NCI-H2171 treated with DMSO at 0.1 percent for 48 hours (cell line): Measurements from ENCODE around the gene SLC13A3.
A peak's percentile ranks its signal among the peaks of the same experiment; 100 is the strongest.

Experiments used
- DNase-seq: peaks from one replicate; lab custom pipeline; 2025; lab: John Stamatoyannopoulos, UW

SLC13A3 gene, protein sequence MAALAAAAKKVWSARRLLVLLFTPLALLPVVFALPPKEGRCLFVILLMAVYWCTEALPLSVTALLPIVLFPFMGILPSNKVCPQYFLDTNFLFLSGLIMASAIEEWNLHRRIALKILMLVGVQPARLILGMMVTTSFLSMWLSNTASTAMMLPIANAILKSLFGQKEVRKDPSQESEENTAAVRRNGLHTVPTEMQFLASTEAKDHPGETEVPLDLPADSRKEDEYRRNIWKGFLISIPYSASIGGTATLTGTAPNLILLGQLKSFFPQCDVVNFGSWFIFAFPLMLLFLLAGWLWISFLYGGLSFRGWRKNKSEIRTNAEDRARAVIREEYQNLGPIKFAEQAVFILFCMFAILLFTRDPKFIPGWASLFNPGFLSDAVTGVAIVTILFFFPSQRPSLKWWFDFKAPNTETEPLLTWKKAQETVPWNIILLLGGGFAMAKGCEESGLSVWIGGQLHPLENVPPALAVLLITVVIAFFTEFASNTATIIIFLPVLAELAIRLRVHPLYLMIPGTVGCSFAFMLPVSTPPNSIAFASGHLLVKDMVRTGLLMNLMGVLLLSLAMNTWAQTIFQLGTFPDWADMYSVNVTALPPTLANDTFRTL

DNA sequence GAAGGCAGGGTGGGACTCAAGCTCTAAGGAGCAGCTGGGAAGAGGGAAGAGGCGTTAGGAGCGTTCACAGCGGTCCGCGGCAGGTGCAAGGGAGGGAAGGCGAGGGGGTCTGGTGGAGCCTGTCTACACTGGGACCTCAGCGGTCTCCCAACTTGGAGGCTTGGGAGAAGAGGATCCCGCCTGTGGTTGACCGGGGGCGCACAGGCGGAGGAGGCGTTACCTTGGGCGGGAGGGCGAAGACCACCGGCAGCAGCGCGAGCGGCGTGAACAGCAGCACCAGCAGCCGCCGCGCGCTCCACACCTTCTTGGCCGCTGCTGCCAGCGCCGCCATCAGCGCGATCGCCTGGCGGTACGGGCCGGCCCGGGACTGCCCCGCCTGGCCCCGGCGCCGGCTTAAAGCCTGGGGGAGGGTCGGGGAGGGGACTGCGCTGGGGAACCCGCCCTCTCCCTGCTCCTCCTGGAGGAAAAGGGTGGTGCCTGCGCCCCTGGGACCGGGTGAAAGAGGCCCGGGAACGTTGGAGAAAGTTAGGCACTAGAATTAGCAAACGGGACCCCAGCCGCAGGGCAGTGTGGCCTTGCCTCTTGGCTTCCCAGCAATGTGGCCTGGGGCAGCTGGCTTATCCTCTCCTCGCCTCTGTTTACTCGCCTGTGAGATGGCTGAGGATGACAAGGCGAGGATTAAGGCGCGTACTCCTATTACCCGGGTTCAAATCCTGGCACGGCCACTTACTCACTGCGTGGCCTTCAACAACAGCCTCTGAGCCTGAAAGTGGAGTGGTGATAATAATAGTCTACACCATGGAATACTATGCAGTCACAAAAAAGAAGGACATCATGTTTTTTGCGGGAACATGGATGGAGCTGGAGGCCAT lies at the start of gene SLC13A3:
Gene SLC13A3 (minus strand): TSS at position 369 of the 872 bp plus-strand sequence. CDS start 38 bp downstream, at position 331.
- peak; percentile 49 for DNase-seq

DNA sequence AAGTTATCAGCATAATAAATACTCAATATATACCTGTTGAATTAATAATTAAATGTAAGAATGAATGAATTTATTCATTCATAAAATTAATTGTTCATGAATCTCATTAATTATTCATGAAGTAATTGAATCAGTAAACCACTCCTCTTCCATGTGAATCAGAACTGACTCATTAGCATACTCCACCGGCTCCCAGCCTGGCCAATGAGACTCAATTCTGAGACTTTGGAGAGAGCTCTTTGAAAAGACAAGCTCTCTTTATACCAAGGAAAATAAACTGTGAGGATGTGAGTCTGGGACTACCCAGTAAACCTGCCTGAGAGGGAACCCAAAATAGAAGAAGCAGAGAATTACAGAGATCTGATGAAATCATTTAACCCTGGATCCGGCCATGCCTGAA lies 49.8 kb upstream of the SLC13A3 start:
- no peak for DNase-seq

DNA sequence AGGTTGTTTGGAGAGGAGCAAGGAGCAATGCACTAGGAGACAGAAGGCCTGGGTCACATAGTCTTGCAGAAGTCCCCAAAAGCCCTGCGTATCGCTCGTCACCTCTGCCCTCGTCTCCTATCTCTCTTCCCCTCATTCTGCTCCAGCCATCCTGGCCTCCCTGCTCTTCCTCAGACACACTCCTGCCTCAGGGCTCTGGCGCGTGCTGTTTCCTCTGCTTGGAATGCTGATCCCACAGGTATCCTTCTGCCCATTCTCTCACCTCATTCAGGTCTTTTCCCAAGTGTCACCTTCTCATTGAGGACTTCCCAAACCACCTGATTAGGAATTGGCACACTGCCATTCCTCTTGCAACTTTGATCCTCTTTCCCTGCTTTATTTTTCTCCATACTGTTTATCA lies 49.2 kb upstream of the SLC13A3 start:
- DNase-seq, result peak; percentile 27

DNA sequence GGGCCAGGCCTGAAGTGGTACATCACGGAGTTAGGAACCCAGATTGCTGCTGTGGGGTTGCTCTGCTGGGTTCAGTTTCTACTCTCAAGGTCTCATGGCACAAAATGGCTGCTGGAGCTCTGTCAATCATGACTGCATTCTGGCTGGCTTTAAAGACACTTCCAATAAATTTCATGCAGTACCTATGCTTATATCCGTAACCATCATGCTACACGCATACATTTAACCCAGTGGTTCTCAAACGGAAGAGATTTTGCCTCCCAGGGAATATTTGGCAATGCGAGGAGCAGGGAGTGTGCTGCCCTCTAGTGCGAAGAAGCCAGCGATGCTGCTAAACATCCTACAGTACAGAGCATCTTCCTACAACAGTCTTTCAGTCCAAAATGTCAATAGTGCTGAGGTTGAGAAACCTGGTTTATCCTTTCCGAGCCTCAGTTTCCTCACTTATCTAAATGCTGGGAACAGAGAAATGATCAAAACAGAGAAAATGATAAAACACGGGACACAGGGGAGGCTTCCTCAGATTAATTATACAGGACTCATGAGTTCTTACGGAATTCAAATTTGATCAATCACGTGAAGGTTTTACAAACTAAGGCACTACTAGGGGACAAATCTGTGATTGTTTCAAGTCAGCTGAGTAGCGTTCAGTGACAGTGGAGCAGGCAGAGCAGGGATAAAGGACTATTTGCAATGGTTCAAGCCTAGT lies 48.5 kb upstream of the SLC13A3 start:
- no peak for DNase-seq

DNA sequence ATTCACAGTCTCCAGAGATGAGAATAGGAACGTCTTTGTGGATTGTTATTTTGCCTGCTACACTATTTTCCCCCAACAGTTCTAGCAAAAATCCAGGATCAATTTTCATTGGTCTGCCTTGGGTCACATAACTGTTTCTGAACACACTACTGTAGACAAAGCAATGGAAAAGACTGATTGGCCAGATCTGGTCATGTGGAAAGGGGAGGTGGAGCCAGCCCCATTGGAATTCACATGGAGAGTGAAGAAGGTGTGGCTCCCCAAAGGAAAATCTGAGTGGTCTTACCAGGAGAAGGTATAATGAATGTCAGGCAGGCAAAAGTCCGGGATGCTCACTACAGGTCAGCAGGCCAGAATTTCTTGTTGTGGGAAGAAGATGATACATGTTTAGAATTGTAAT lies 47.5 kb upstream of the SLC13A3 start:
- no peak for DNase-seq

DNA sequence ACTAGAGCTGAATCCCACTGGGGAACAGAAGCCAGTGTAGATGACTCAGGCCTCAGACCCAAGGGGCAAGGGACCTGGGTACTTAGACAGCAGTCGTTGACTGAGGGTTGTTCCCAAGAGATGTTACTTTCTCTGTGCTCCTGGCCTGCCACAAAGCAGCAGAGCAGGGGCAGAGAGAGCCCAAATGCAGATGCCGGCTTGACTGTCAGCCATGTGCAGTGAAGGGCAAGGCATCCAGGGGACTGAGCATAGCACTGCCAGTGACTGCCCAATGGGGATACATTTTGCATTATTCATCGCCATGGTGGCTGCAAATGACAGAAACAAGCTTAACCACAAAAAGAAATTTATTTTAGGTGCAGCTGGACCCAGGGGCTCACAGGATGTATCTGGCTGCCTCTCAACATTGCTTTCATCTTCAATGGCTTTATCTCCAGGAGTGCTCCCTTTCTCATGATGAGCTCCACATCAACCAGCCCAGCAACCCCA lies 45.6 kb upstream of the SLC13A3 start:
- no peak for DNase-seq

DNA sequence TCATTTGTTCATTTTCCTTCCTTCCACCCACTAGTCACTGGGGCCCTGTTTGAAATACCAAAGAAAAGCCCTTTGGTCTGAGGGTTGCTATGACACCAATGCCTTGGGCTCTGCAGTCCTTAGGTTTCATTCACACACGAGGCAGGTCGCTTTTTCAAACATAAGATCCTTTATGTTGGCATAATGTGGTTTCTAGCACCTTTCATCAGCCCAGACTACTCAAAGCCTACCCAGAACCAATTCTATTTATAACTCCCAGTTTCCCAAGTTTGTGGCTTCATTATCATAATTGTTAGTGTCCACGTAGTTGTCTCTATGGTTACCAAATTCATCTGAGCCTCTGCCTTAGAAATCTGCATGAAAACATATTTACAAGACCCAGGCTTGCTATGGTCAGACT lies 44.6 kb upstream of the SLC13A3 start:
- DNase-seq, result no peak

DNA sequence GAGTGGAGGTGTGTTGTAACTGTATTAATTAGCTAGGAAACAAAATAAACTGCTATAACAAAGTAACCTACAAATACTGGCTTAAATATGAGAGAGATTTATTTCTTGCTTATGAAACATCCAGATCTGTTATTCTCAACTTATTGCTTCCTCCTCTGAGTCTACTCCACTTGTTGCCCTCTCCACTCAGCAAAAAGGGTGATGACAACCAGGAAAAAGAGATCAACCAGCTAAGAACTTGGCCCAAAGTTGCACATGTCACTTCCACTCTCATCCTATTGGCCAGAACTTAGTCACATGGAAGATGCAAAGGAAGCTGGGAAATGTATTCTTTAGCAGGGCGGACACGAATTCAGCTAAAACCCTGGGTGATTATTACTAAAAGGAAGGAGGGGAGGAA lies 43.2 kb upstream of the SLC13A3 start:
- DNase-seq, result peak; percentile 49

DNA sequence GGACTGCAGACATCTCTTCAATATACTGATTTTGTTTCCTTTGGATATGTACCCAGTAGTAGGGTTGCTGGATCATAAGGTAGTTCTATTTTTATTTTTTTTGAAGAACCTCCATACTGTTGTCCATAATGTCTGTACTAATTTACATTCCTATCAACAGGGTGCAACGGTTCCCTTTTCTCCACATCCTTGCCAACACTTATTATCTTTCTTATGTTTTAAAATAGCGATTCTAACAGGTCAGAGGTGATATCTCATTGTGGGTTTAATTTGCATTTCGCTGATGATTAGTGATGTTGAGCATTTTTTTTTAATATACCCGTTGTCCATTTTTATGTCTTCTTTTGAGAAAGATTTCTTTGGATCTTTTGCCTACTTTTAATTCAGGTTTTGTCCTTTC lies 39.9 kb upstream of the SLC13A3 start:
- no peak for DNase-seq

DNA sequence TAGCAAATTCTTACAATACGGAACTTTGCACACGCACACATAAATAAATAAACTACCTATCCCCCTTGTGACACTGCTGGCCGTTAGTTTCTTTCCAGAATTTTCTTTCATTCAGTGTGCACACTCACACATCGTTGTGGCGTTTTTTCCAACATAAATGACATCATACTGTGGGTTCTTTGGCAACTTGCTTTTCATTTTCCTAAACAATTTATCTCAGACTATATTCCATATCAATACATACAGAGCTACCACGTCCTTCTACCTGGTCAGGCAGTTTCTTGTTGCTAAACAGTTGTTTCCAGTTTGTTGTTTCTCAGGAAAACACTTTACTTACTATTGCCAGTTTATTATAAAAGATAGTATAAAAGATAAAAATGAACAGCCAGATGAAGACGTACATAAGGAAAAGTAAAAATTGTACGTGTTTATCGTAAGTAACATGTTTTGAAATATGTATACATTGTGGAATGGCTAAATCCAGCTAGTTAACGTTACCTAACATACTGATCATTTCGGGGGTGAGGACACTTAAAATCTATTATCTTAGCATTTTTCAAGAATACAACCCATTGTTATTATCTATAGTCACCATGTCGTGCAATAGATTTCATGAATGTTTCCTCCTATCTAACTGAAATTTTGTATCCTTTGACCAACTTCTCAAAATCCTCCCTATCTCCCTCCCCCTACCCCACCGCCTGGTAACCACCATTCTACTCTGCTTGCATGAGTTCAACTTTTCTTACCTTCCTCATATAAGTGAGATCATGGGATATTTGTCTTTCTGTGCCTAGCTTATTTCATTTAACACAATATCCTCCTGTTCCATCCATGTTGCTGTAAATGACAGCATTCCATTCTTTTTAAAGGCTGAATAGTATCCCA lies 39.2 kb upstream of the SLC13A3 start:
- DNase-seq, result no peak

DNA sequence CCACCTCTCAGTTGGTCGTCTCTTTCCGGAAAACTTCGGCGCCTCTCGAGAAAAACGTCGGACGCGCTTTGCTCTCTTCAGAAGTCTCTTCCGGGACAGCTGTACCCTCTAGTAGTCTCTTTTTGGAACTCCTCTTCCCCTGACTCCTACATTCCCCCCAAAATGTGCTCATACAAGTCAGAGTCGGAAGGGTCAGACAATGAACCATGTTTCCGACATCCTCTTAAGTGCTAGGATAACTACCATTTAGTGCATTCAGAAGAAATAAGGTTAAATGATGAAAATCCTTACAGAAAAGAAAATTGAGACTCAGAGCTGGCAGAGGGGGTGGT lies 38.5 kb upstream of the SLC13A3 start:
- DNase-seq, result no peak

DNA sequence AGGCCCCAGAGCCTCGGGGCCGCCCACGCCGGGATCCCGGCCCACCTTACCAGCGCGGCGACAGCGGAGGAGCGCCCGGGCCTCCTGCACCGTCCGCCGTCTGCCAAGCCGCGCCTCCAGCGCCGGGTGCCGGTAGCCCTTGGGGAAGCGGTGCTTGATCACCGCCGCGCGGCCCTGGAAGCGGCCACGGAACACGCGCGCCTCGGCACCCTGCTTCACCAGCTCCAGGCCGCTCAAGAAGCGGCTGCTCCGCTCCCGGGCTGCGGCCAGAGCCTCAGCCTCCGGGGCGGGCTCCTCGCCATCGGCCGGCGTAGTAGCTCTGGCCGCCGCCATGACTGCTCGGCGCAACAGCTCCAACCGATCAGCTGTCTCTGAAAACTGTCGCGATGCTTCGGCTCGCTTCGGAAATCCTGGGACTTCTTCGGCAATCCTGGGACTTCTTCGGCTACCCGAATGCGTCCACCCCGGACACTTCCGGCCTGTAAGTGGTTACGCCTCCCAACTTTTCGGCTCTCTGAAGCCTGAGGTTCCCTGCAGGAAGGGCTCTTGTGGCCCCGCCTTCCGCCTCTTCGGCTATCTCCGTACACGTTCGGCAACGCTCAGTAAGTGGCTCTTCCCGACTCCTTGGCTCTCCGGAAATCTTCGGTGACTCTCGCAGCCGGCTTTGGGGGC lies 38.0 kb upstream of the SLC13A3 start, which contains the start of gene TP53RK:
Gene TP53RK (minus strand): TSS at position 363 of the 672 bp plus-strand sequence. CDS start 30 bp downstream, at position 333.
- peak; percentile 100 for DNase-seq

DNA sequence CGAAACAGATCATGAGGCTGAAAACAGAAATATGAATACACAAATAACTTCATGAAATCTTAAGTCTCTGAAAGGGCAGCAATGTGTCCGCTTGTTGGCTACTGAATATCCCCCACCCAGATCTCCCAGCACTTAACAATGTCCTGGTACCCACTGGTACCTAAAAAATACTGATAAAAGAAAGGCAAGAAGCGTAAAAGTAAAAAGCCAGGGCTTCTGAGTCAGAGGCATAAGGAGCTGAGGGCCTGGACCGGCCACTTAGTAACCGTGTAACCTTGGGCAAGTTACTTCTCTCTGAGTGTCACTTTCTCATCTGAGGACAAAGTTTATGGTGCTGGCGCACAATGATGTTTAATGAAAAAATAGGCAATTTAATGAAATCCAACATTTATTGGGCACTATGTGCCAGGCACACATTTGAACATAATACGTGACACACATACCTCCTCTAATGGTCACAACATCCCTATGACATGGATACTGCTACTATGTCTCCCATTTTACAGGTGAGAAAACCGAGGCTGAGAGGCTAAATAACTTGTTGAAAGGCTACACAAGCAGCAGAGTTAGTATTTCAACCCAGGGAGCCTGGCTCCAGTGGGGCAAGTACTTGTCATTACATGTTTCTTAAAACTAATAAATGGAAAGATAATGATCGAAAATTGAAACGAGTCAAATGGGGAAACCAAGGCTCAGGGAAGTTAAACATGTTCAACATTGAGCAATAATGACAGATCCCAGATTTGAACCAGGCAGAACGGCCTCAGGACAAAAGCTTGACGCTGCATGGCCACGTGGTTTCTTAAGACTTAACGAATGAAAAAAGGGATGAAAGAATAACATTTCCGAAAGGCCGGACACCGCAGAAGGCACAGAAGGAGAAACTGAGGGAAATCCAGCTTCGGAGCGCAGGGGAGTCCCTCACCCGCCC lies 37.2 kb upstream of the SLC13A3 start:
- DNase-seq, result peak; percentile 49

DNA sequence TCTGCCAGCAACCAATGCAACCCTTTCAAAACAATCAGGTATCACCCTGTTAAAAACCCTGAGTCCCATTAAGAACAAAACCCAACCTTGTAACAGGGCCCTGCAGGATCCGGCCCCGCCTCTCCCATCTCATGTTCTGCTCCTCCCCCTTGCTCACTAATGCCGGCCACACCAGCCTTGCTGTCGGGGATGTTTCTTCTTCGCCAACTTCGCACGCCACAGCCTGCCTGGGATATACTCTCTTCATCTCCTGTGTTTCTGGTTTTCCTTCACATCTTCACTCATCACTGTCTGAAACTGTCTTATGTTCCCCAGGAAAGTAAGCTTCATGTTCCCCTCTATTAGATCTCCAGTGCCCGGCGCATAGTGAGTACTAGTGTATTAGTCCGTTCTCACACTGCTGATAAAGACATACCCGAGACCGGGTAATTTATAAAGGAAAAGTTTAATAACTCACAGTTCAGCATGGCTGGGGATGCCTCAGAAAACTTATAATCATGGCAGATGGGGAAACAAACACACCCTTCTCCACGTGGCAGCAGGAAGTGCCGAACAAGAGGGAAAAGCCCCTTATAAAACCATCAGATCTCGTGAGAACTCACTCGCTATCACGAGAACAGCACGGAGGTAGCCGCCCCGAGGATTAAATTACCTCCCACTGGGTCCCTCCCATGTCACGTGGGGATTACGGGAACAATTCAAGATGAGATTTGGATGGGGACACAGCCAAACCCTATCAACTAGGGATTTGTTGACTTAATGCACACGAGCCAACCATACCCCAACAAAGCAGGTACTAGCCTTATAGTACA lies 32.9 kb upstream of the SLC13A3 start:
- peak; percentile 17 for DNase-seq

DNA sequence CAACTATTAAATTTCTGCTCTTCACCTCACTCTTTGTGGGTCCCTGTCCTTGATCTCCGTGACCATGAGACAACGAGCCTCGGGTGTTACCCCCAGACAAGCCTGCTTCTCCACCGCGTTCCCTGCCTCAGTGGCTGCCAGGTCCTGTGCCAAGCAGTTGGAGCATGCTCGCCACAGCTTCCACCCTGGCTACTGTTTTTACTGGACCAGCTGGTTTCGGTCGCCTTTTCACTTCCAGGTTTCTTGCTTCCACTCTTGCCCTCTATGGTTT lies 32.3 kb upstream of the SLC13A3 start:
- no peak for DNase-seq

DNA sequence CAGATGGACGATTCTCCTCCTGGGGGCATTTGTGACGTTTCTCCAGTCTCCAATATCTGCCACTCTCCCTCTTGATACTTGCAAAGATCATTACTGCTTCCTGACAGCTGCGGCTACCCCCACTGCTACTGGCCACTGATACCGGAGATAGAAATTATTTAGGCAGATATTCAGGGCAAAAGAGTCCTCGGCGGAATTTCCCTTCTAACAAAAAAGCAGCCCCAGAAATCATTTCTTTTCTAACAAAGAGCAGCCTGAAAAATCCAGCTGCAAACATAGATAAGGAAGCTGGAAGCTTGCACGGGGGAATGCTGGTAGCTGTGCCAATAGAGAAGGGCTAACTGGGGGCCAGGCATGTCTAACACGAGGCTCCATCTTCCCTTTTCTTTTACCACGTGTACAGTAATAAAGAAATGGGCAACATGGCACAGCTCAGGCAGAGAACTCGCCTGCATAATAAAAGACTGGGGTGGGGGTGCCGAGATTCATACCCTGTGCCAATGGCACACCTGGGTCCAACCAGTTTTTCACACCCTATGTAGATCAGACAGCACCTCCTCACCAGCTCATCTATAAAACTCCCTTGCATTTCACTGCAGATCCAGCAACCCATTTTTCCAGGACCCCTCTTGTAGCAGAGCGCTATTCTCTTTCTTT lies 31.9 kb upstream of the SLC13A3 start:
- DNase-seq, result no peak

DNA sequence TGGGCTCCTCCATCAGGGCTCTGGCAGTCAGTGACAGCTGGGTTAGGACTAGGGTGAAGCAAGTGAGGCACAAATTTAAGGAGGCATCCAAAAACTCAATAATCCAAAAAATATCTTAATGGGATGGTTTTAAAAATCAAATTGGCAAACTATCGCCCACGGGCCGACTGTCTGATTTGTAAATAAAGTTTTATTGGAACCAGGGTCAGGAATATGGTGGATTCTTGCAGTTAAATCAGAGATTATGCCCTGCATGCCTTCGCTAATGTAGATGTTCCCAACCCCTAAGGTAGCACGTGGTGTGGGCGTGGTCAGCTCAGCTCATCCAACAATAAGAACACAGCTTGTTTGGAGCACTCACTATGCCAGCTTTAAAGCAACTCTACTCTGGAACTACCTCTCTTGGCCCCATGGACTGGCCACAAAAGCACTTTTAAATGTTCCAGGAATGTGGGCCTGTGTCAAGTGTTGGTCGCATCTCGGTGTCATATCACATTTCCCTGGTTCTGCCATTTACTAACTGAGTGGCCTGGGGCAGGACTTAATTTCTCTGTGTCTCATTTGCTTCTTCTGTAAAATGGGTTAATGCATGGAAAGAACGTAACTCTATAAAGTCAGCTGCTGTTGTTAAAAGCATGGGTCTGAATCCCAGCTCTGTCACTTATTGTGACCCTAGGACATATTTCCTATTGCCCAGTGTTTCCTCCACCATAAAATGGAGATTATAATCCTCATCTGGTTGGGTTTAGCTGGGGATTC lies 31.0 kb upstream of the SLC13A3 start:
- DNase-seq, result no peak
